HepG2 (cell line): Measurements from ENCODE around the gene MBD2. TPM values are rescaled to one million over a fixed set of nuclear protein-coding genes. Genes with fewer than 3 reads are reported as not detected.

Source experiments
- ATAC-seq: fragments of 200-7000 bp; cut with Tn5 transposase; 3 replicates; pipeline ENCODE4 v1.9.1; 2020; ENCODE audit warnings: mild to moderate bottlenecking, moderate library complexity
- BruUV-seq: library from RNA; stranded (reverse); fragments of 400-500 nt; replicated peaks from 2 replicates; lab custom pipeline; 2021; lab: Mats Ljungman, UMichigan
- CTCF ChIA-PET: fragments of 300-600 bp; formaldehyde crosslinking; extraction: SDS; loops from one replicate; lab custom pipeline; 2021; ENCODE audit warnings: low total read pairs, inconsistent platforms, low intra/inter-chr PET ratio; lab: Yijun Ruan, JAX
- POLR2A ChIA-PET: fragments of 350-600 bp; sonication (Branson Sonifier 250); formaldehyde crosslinking; loops from one replicate; lab custom pipeline; 2020; ENCODE audit warnings: antibody characterized with exemption, inconsistent platforms; lab: Yijun Ruan, JAX
- DNase-seq: peaks from one replicate; pipeline ENCODE4 v3.0.0-alpha.2; 2015; ENCODE audit warnings: low spot score
- FAIRE-seq: peaks from 3 replicates; lab custom pipeline; 2011; peaks lifted over from hg19 to GRCh38; lab: Jason Lieb, UNC
- H2AFZ ChIP-seq: one replicate; pipeline ENCODE4 v1.6.1; 2011; ENCODE audit warnings: low read length, inconsistent platforms
- H3K27ac ChIP-seq: fragments of 300-600 bp; 3 replicates; pipeline ENCODE4 v1.8.0; 2011; ENCODE audit warnings: mixed run types, mild to moderate bottlenecking, mixed read lengths, low read length, inconsistent platforms; ENCODE audit not compliant: insufficient read depth; ENCODE audit errors: extremely low read length
- H3K27me3 ChIP-seq, 2 experiments: fragments of 200-600 bp in 1 of 2; 2 replicates in 1 of 2; 3 replicates in 1 of 2; pipeline versions ENCODE4 v1.6.0 to v1.8.0; 2011; ENCODE audit warnings: low read length in 2 of 2, mild to moderate bottlenecking in 2 of 2, moderate library complexity in 2 of 2, inconsistent platforms in 1 of 2; ENCODE audit not compliant: insufficient read depth in 2 of 2, control insufficient read depth in 1 of 2
- H3K36me3 ChIP-seq, 2 experiments: fragments of 200-600 bp in 1 of 2; replicated peaks in 1 of 2; 2 replicates in 1 of 2; 3 replicates in 1 of 2; pipeline versions ENCODE4 v1.5.1 to v1.8.0; 2011; ENCODE audit warnings: low read length in 2 of 2, inconsistent platforms in 1 of 2; ENCODE audit not compliant: insufficient read depth in 2 of 2, control insufficient read depth in 1 of 2
- H3K4me1 ChIP-seq: 2 replicates; pipeline ENCODE4 v1.5.1; 2012; ENCODE audit warnings: low read length, inconsistent platforms; ENCODE audit not compliant: insufficient read depth
- H3K4me2 ChIP-seq: 2 replicates; pipeline ENCODE4 v1.6.0; 2011; ENCODE audit warnings: low read depth, low read length, inconsistent platforms
- H3K4me3 ChIP-seq, 3 experiments: fragments of 200-600 bp in 1 of 3; sonication (generic), shearing (Covaris generic) in 1 of 3; replicated peaks in 1 of 3; 2 replicates each; pipeline ENCODE4 v1.5.1; 2011 to 2016; ENCODE audit warnings: low read length in 3 of 3, inconsistent platforms in 2 of 3, low read depth in 2 of 3, mild to moderate bottlenecking in 2 of 3, control low read depth in 1 of 3, mixed read lengths in 1 of 3; ENCODE audit not compliant: insufficient read depth in 1 of 3
- H3K79me2 ChIP-seq: one replicate; pipeline ENCODE4 v1.6.1; 2011; ENCODE audit warnings: low read length, inconsistent platforms; ENCODE audit not compliant: insufficient read depth
- H3K9ac ChIP-seq: 2 replicates; pipeline ENCODE4 v1.6.0; 2011; ENCODE audit warnings: mild to moderate bottlenecking, low read depth, low read length, inconsistent platforms; ENCODE audit not compliant: insufficient read depth
- H3K9me3 ChIP-seq: 2 replicates; pipeline ENCODE4 v1.5.1; 2012; ENCODE audit warnings: mild to moderate bottlenecking, low read length
- H4K20me1 ChIP-seq: 2 replicates; pipeline ENCODE4 v1.6.0; 2011; ENCODE audit warnings: inconsistent platforms, mild to moderate bottlenecking, low read length, moderate library complexity; ENCODE audit not compliant: insufficient read depth
- CBX5 ChIP-seq: sonication (generic); formaldehyde crosslinking; IDR thresholded peaks from 2 replicates; pipeline ENCODE4 v1.4.0; 2020; ENCODE audit warnings: missing genetic modification reagents, borderline replicate concordance
- KDM4B ChIP-seq: sonication (generic); formaldehyde crosslinking; IDR thresholded peaks from 2 replicates; pipeline ENCODE4 v1.4.0; 2020; ENCODE audit warnings: missing genetic modification reagents
- KLF16 ChIP-seq, 2 experiments: sonication (generic) in 1 of 2; formaldehyde crosslinking in 1 of 2; IDR thresholded peaks; 2 replicates each; pipeline versions ENCODE4 v1.6.1 to v1.8.0; 2016 to 2023; ENCODE audit warnings: missing genetic modification reagents in 2 of 2, missing compliant biosample characterization in 1 of 2
- MXD4 ChIP-seq: IDR thresholded peaks from 2 replicates; pipeline ENCODE4 v1.6.1; 2016; ENCODE audit warnings: mild to moderate bottlenecking, missing biosample characterization, missing genetic modification reagents
- PHF20 ChIP-seq: sonication (generic); formaldehyde crosslinking; IDR thresholded peaks from 2 replicates; pipeline ENCODE4 v1.5.0; 2020; ENCODE audit warnings: mild to moderate bottlenecking, missing genetic modification reagents
- WIZ ChIP-seq: sonication (generic); formaldehyde crosslinking; IDR thresholded peaks from 2 replicates; pipeline ENCODE4 v1.5.1; 2020; ENCODE audit warnings: mild to moderate bottlenecking, missing genetic modification reagents
- ZNF431 ChIP-seq: sonication (generic); formaldehyde crosslinking; IDR thresholded peaks from 2 replicates; pipeline ENCODE4 v1.9.0; 2022; ENCODE audit warnings: missing genetic modification reagents, low read depth, mild to moderate bottlenecking, borderline replicate concordance
- ZNF496 ChIP-seq: sonication (generic); formaldehyde crosslinking; IDR thresholded peaks from 2 replicates; pipeline ENCODE4 v1.8.1; 2023; ENCODE audit warnings: mild to moderate bottlenecking, moderate library complexity, missing genetic modification reagents; ENCODE audit not compliant: insufficient replicate concordance
- ZNF644 ChIP-seq: IDR thresholded peaks from 2 replicates; pipeline ENCODE4 v1.6.1; 2016; ENCODE audit warnings: low read depth
- WGBS: methylation state at CpG from one replicate; pipeline ENCODE4 v1.1.6; 2017; ENCODE audit warnings: low lambda C conversion rate; 5-methylcytosine and 5-hydroxymethylcytosine counted together
- in situ Hi-C: cut with HindIII; loops from 2 replicates; pipeline ENCODE4 v1.10.0; 2017; ENCODE audit warnings: low pct_unique_long_range_greater_than_20kb; ENCODE audit not compliant: extremely low pct_ligation_motif_present
- intact Hi-C: fragments of 100-400 bp; cut with micrococcal nuclease; formaldehyde crosslinking; loops from one replicate; pipeline ENCODE4 v1.10.0; 2022; ENCODE audit not compliant: unreplicated experiment
- polyA plus RNA-seq, 8 experiments: library from polyadenylated mRNA; depleted of rRNA in 3 of 8; stranded (reverse) in 7 of 8; unstranded in 1 of 8; fragments of >200 nt; fragmentation: Illumina TruSeq in 4 of 8; extraction: Trizol in 4 of 8; gene quantifications; 2 replicates each; pipeline versions ENCODE4 v1.2.1 to v1.2.3, GENCODE V29; 2011 to 2016; ENCODE audit warnings: low read depth in 4 of 8, missing spikeins in 1 of 8, mixed read lengths in 1 of 8; ENCODE audit not compliant: insufficient read depth in 1 of 8
- total RNA-seq, 5 experiments: library from RNA; depleted of rRNA; stranded (reverse); fragments of >200 nt; fragmentation: Illumina TruSeq; extraction: Trizol; gene quantifications; 2 replicates each; pipeline ENCODE4 v1.2.3, GENCODE V29; 2016; ENCODE audit warnings: low read depth in 1 of 5
- TF ChIP-seq, protein P1 (sequence below): sonication (generic); formaldehyde crosslinking; IDR thresholded peaks from 2 replicates; pipeline ENCODE4 v1.4.0; 2020; ENCODE audit warnings: missing genetic modification reagents
- TF ChIP-seq, protein P2 (sequence below): IDR thresholded peaks from 2 replicates; pipeline ENCODE4 v1.6.1; 2016; ENCODE audit warnings: mild to moderate bottlenecking, missing biosample characterization, missing genetic modification reagents

MBD2 gene
- total and polyA plus RNA-seq, 2 of the 13 experiments (the other 11 are each of a cell fraction or from before 2014, with no cell fraction given): 19.1 to 38.5 TPM

DNA sequence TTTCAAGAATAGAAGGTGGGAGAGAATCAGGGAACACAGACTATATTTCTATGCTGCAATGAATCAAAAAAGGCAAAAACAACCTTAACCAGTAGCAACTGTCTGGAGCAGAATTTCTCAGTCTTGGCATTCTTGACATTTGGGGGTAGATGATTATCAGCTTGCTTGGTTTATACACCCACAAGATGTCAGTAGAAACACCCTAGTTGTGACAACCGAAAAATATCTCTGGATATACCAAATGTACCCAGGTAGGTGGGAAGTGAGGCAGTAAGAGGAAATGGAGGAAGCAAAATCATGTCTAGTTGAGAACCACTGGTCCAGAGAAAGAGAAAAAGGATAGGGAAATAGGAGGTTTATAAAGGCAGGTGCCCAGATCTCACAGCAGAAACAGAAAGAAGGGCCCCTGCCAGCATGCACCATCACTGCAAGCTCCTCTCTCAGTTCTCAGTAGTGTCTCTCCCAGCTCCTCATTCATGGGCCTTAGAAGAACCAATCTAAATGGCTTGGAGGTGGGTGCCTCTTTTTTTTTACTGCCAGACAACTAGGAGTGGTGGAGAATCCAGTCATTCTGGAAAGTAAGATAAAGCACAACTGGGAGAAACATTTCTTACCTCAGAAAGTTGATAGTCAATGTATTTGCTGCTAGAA lies 50.4 kb downstream of the MBD2 start:
- Histone ChIP-seq H3K4me3 (no peak overlapping the region), H3K36me3 (0 out of 5 replicates have a peak, but pooled peaks cover 0 to 2% of the 10 kb centered on the region in 2 experiments), H2AFZ (no peak overlapping the region), H3K79me2 (no peaks in the 10 kb centered on the region), H3K9ac (no peak overlapping the region), H3K27ac (no peak overlapping the region), H3K4me1 (no peaks in the 10 kb centered on the region)
- 100% methylated on average over 1 of the region's 1 CpG for WGBS
- ATAC-seq (no peak), FAIRE-seq (no peak)
- intact Hi-C loops: loop anchor here (2.0 kb wide), 1 partner anchor 45 kb away; no protein-coding TSS in a partner anchor
- ChIA-PET POLR2A (no interaction called here), CTCF (no interaction called here)
- in situ Hi-C loops: no loop called here
- BruUV-seq: no TSS peak
- TF ChIP-seq MXD4 (CRISPR knock-in tag) (no peak), CBX5 (no peak), WIZ (CRISPR knock-in tag) (no peak), KDM4B (CRISPR knock-in tag) (no peak), KLF16 (CRISPR knock-in tag; IDR thresholded peaks at IDR 0.05) (no peak), ZNF431 (CRISPR knock-in tag) (no peak), ZNF496 (no peak), PHF20 (no peak), ZNF644 (CRISPR knock-in tag) (no peak)
- TF ChIP-seq, protein P1, sequence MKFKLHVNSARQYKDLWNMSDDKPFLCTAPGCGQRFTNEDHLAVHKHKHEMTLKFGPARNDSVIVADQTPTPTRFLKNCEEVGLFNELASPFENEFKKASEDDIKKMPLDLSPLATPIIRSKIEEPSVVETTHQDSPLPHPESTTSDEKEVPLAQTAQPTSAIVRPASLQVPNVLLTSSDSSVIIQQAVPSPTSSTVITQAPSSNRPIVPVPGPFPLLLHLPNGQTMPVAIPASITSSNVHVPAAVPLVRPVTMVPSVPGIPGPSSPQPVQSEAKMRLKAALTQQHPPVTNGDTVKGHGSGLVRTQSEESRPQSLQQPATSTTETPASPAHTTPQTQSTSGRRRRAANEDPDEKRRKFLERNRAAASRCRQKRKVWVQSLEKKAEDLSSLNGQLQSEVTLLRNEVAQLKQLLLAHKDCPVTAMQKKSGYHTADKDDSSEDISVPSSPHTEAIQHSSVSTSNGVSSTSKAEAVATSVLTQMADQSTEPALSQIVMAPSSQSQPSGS (CRISPR knock-in tag): no peak
- TF ChIP-seq, protein P2, sequence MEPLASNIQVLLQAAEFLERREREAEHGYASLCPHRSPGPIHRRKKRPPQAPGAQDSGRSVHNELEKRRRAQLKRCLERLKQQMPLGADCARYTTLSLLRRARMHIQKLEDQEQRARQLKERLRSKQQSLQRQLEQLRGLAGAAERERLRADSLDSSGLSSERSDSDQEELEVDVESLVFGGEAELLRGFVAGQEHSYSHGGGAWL (CRISPR knock-in tag): no peak
- TF ChIP-seq, all 625 proteins: peak for 0
- no peaks in the 10 kb centered on the region for H4K20me1 ChIP-seq
- H3K27me3 ChIP-seq: no peaks in the 10 kb centered on the region
- H3K9me3 ChIP-seq: no peaks in the 10 kb centered on the region
- H3K4me2 ChIP-seq: no peak overlapping the region
- no peak for DNase-seq
